Embryonic facial prominence (tissue), 1 donor: ENCODE data around the gene ASPSCR1.

Source experiments
- DNase-seq: peaks from one replicate; pipeline ENCODE4 v3.0.0-alpha.2; 2016; ENCODE audit errors: extremely low spot score

The ASPSCR1 gene

GRCh38 chr17:82039695-82040299, 62.4 kb downstream of the ASPSCR1 start:
- DNase-seq: no peak

- no peak for DNase-seq
Observed at GRCh38 chr17:82041144-82041814, 63.9 kb downstream of the ASPSCR1 start.

GRCh38 chr17:82042649-82043048, 65.2 kb downstream of the ASPSCR1 start:
- no peak for DNase-seq

GRCh38 chr17:82043507-82043906, 66.1 kb downstream of the ASPSCR1 start:
- DNase-seq: no peak

GRCh38 chr17:82045936-82046484, 68.6 kb downstream of the ASPSCR1 start:
- no peak for DNase-seq

- DNase-seq: no peak
Observed at GRCh38 chr17:82046903-82047302, 69.5 kb downstream of the ASPSCR1 start.

GRCh38 chr17:82047379-82047778, 70.0 kb downstream of the ASPSCR1 start:
- DNase-seq: no peak

GRCh38 chr17:82047914-82048570, 70.6 kb downstream of the ASPSCR1 start:
- DNase-seq: no peak

- no peak for DNase-seq
Observed at GRCh38 chr17:82048571-82048971, 71.1 kb downstream of the ASPSCR1 start.

GRCh38 chr17:82049106-82049505, 71.7 kb downstream of the ASPSCR1 start:
- no peak for DNase-seq

- DNase-seq: no peak
Observed at GRCh38 chr17:82049521-82049971, 72.1 kb downstream of the ASPSCR1 start.

GRCh38 chr17:82050152-82050760, 72.8 kb downstream of the ASPSCR1 start:
- no peak for DNase-seq

GRCh38 chr17:82050761-82051641, 73.6 kb downstream of the ASPSCR1 start:
- no peak for DNase-seq

- DNase-seq: no peak
Observed at GRCh38 chr17:82051776-82052637, 74.6 kb downstream of the ASPSCR1 start, which contains the start of the genes GPS1 and RFNG. TSS of gene GPS1 (plus strand) at chr17:82051898. CDS start at chr17:82051932, 34 bp downstream. TSS of gene RFNG (minus strand) at chr17:82051811. CDS start at chr17:82051766, 45 bp downstream.

GRCh38 chr17:82052638-82053059, 75.2 kb downstream of the ASPSCR1 start:
- no peak for DNase-seq

GRCh38 chr17:82053130-82053529, 75.7 kb downstream of the ASPSCR1 start:
- no peak for DNase-seq

- DNase-seq: no peak
Observed at GRCh38 chr17:82053556-82054263, 76.3 kb downstream of the ASPSCR1 start.

- DNase-seq: no peak
Observed at GRCh38 chr17:82054351-82055022, 77.1 kb downstream of the ASPSCR1 start.
